Caco-2 (cell line): ENCODE data around the gene ZNF593OS. TPM values are rescaled to one million over a fixed set of nuclear protein-coding genes. Genes with fewer than 3 reads are reported as not detected.

ENCODE experiments used
- BruUV-seq: library from RNA; stranded (reverse); fragments of 400-500 nt; replicated peaks from 2 replicates; lab custom pipeline; 2021; lab: Mats Ljungman, UMichigan
- CTCF ChIA-PET: fragments of 300-600 bp; sonication (Branson Sonifier 250); formaldehyde crosslinking; loops from one replicate; lab custom pipeline; 2022; ENCODE audit warnings: antibody characterized with exemption; lab: Charles Lee
- POLR2A ChIA-PET: fragments of 300-600 bp; sonication (Branson Sonifier 250); formaldehyde crosslinking; loops from one replicate; lab custom pipeline; 2022; ENCODE audit warnings: antibody characterized with exemption; lab: Charles Lee
- DNase-seq, 2 experiments: peaks; one replicate each; pipeline versions ENCODE4 v3.0.0 to v3.0.0-alpha.2; 2020 to 2022
- H3K27me3 ChIP-seq: replicated peaks from 2 replicates; pipeline ENCODE4 v1.6.0; 2011; ENCODE audit warnings: low read length; ENCODE audit not compliant: control insufficient read depth, insufficient read depth
- H3K36me3 ChIP-seq: 2 replicates; pipeline ENCODE4 v1.5.1; 2011; ENCODE audit warnings: low read length; ENCODE audit not compliant: control insufficient read depth, insufficient read depth
- H3K4me1 ChIP-seq: fragments of 250-450 bp; sonication (Bioruptor Pico); 2 replicates; pipeline ENCODE4 v1.5.1; 2020; ENCODE audit warnings: mild to moderate bottlenecking
- H3K4me3 ChIP-seq: 2 replicates; pipeline ENCODE4 v1.5.1; 2011; ENCODE audit warnings: low read depth, mild to moderate bottlenecking, control low read depth, low read length
- H3K9me3 ChIP-seq: fragments of 250-450 bp; sonication (Bioruptor Pico); 2 replicates; pipeline ENCODE4 v1.5.1; 2020; ENCODE audit warnings: mild to moderate bottlenecking, moderate library complexity
- H3K27ac Mint-ChIP-seq: one replicate; pipeline ENCODE4 v1.8.0; 2022; ENCODE audit warnings: mixed read lengths; ENCODE audit not compliant: unreplicated experiment
- H3K27me3 Mint-ChIP-seq: one replicate; pipeline ENCODE4 v1.8.0; 2022; ENCODE audit warnings: mixed read lengths; ENCODE audit not compliant: insufficient read depth, unreplicated experiment
- H3K36me3 Mint-ChIP-seq: one replicate; pipeline ENCODE4 v1.8.0; 2022; ENCODE audit warnings: mild to moderate bottlenecking, mixed read lengths; ENCODE audit not compliant: insufficient read depth, unreplicated experiment
- H3K4me1 Mint-ChIP-seq: one replicate; pipeline ENCODE4 v1.8.0; 2022; ENCODE audit warnings: low read depth, mixed read lengths; ENCODE audit not compliant: unreplicated experiment
- H3K4me3 Mint-ChIP-seq: one replicate; pipeline ENCODE4 v1.8.0; 2022; ENCODE audit warnings: mild to moderate bottlenecking, moderate library complexity, mixed read lengths; ENCODE audit not compliant: unreplicated experiment
- H3K9me3 Mint-ChIP-seq: one replicate; pipeline ENCODE4 v1.8.0; 2022; ENCODE audit warnings: mixed read lengths; ENCODE audit not compliant: unreplicated experiment
- CTCF ChIP-seq, 2 experiments: fragments of 200-600 bp in 1 of 2; IDR thresholded peaks; 1 replicate in 1 of 2; 2 replicates in 1 of 2; pipeline versions ENCODE4 v1.5.1 to v1.8.0; 2011 to 2022; ENCODE audit warnings: antibody characterized with exemption in 1 of 2, control low read depth in 1 of 2, inconsistent platforms in 1 of 2, low read depth in 1 of 2, low read length in 1 of 2, mild to moderate bottlenecking in 1 of 2, moderate library complexity in 1 of 2; ENCODE audit not compliant: insufficient read depth in 1 of 2, severe bottlenecking in 1 of 2, unreplicated experiment in 1 of 2
- intact Hi-C: fragments of 100-400 bp; cut with micrococcal nuclease; formaldehyde crosslinking; loops from one replicate; pipeline ENCODE4 v1.10.0; 2022; ENCODE audit not compliant: unreplicated experiment
- total RNA-seq: library from RNA; stranded (reverse); gene quantifications from 2 replicates; pipeline ENCODE4 v1.2.3, GENCODE V29; 2022

Gene ZNF593OS
- total RNA-seq, 1 experiment from 2014 or later: 0.45 TPM

GRCh38 chr1:26218906-26219494 is 47.4 kb upstream of the ZNF593OS start:
- Histone ChIP-seq H3K4me3 (no peak overlapping the region), H3K36me3 (no peaks in the 10 kb centered on the region), H3K27me3 (no peaks in the 10 kb centered on the region), H3K9me3 (no peaks in the 10 kb centered on the region), H3K4me1 (no peaks in the 10 kb centered on the region)
- H3K4me3 Mint-ChIP-seq: no peak overlapping the region
- H3K27me3 Mint-ChIP-seq: no peaks in the 10 kb centered on the region
- ChIA-PET POLR2A (no interaction called here), CTCF (no interaction called here)
- no peak for TF ChIP-seq CTCF (IDR thresholded peaks at IDR 0.05; ENCODE audit: insufficient read depth in 1 of 2, low read depth in 1 of 2, low read length in 1 of 2, severe bottlenecking in 1 of 2, unreplicated experiment in 1 of 2)
- H3K9me3 Mint-ChIP-seq: no peaks in the 10 kb centered on the region
- intact Hi-C loops: no loop called here
- no peak for DNase-seq
- no peaks in the 10 kb centered on the region for H3K4me1 Mint-ChIP-seq
- H3K36me3 Mint-ChIP-seq: no peaks in the 10 kb centered on the region
- BruUV-seq: no TSS peak
- H3K27ac Mint-ChIP-seq: no peak overlapping the region

DNA sequence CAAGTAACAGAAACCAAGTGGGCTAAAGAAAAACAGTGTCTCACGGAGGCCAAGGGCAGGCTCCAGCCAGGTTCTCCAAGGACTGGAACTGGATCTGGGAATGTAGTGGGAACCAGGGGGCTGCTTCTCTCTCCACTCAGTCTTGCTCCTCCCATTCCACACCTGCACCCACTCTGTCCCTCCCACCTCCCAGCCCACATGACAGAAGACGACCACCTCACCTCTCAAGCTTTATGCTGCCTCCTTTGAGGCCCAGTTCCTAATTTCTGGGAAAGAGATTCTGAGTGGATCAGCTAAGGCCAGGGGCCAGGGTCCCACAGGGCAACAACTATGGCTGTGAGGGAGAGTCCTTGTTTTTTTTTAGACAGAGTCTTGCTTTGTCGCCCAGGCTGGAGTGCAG is 43.6 kb upstream of the ZNF593OS start:
- H3K36me3 ChIP-seq: no peaks in the 10 kb centered on the region
- H3K4me3 ChIP-seq: no peak overlapping the region
- Mint-ChIP-seq H3K27me3 (peaks cover 3% of the 10 kb centered on the region), H3K4me1 (no peaks in the 10 kb centered on the region), H3K36me3 (no peaks in the 10 kb centered on the region), H3K9me3 (no peaks in the 10 kb centered on the region), H3K27ac (no peak overlapping the region), H3K4me3 (no peak overlapping the region)
- no peak for DNase-seq
- ChIA-PET POLR2A (no interaction called here), CTCF (interaction anchor here (0.6 kb wide), 1 partner anchor 203 kb away, joined by 3 read pairs; no protein-coding TSS in a partner anchor)
- H3K4me1 ChIP-seq: no peaks in the 10 kb centered on the region
- no peaks in the 10 kb centered on the region for H3K9me3 ChIP-seq
- BruUV-seq: no TSS peak
- H3K27me3 ChIP-seq: no peaks in the 10 kb centered on the region
- no peak for TF ChIP-seq CTCF (IDR thresholded peaks at IDR 0.05; ENCODE audit: insufficient read depth in 1 of 2, low read depth in 1 of 2, low read length in 1 of 2, severe bottlenecking in 1 of 2, unreplicated experiment in 1 of 2)
- intact Hi-C loops: no loop called here

- DNase-seq: no peak
- no TSS peak for BruUV-seq
- no peaks in the 10 kb centered on the region for H3K4me1 ChIP-seq
- no peaks in the 10 kb centered on the region for H3K36me3 Mint-ChIP-seq
- peaks cover 5% of the 10 kb centered on the region for H3K27me3 Mint-ChIP-seq
- no peak overlapping the region for H3K27ac Mint-ChIP-seq
- H3K9me3 Mint-ChIP-seq: no peaks in the 10 kb centered on the region
- H3K27me3 ChIP-seq: no peaks in the 10 kb centered on the region
- no peaks in the 10 kb centered on the region for H3K36me3 ChIP-seq
- ChIA-PET CTCF (interaction anchor here (0.6 kb wide), 1 partner anchor 26 kb away, joined by 8 read pairs; no protein-coding TSS in a partner anchor), POLR2A (no interaction called here)
- no peaks in the 10 kb centered on the region for H3K4me1 Mint-ChIP-seq
- H3K4me3 ChIP-seq: no peak overlapping the region
- no peak overlapping the region for H3K4me3 Mint-ChIP-seq
- TF ChIP-seq CTCF (IDR thresholded peaks at IDR 0.05; ENCODE audit: insufficient read depth in 1 of 2, low read depth in 1 of 2, low read length in 1 of 2, severe bottlenecking in 1 of 2, unreplicated experiment in 1 of 2): no peak
- no peaks in the 10 kb centered on the region for H3K9me3 ChIP-seq
- intact Hi-C loops: no loop called here
Measured at GRCh38 chr1:26213335-26213905, 41.8 kb upstream of the ZNF593OS start.
